Adrenal gland (tissue), 12 donors: ENCODE measurements around the gene IL1RAP. TPM values are rescaled to one million over a fixed set of nuclear protein-coding genes. Genes with fewer than 3 reads are reported as not detected.

Experiments used
- DNase-seq, 7 donors: peaks; one replicate each; pipeline ENCODE4 v3.0.0-alpha.2; 2019 to 2020
- H3K27ac ChIP-seq, 5 donors: fragments of 200-600 bp; sonication (generic) in 4 of 5; 1 replicate in 3 of 5; 2 replicates in 2 of 5; pipeline versions ENCODE4 v1.5.1 to v1.8.0; 2016 to 2020; ENCODE audit warnings: mild to moderate bottlenecking in 1 of 5
- H3K27me3 ChIP-seq: fragments of 200-600 bp; 2 replicates; pipeline ENCODE4 v1.8.0; 2021
- H3K36me3 ChIP-seq, 2 donors: fragments of 200-600 bp; replicated peaks in 1 of 2; 1 replicate in 1 of 2; 2 replicates in 1 of 2; pipeline versions ENCODE4 v1.5.1 to v1.8.0; 2018 to 2022
- H3K4me1 ChIP-seq, 2 donors: fragments of 200-600 bp; replicated peaks in 1 of 2; 1 replicate in 1 of 2; 2 replicates in 1 of 2; pipeline versions ENCODE4 v1.5.1 to v1.8.0; 2018 to 2021
- H3K4me3 ChIP-seq, 4 donors: fragments of 200-600 bp; sonication (generic) in 3 of 4; one replicate each; pipeline ENCODE4 v1.5.1; 2016 to 2018
- H3K9me3 ChIP-seq, 3 donors: fragments of 200-600 bp; sonication (generic) in 1 of 3; replicated peaks in 1 of 3; 1 replicate in 2 of 3; 2 replicates in 1 of 3; pipeline versions ENCODE4 v1.5.1 to v1.8.0; 2016 to 2021
- POLR2A ChIP-seq, 2 donors: fragments of 450-650 bp; IDR thresholded peaks; one replicate each; pipeline ENCODE4 v1.6.1; 2017; ENCODE audit warnings: antibody characterized with exemption in 2 of 2, mild to moderate bottlenecking in 2 of 2, moderate library complexity in 1 of 2
- WGBS, 4 donors: extraction: QIAGEN DNeasy Blood & Tissue Kit in 2 of 4; methylation state at CpG; one replicate each; pipeline versions ENCODE4 v1.1.5 to v1.1.7; 2013 to 2017; 5-methylcytosine and 5-hydroxymethylcytosine counted together
- intact Hi-C, 2 donors: fragments of 100-400 bp; cut with DNase I; formaldehyde crosslinking; loops; one replicate each; pipeline versions ENCODE4 v1.14.1 to v1.15.0; 2022 to 2023
- polyA plus RNA-seq, 3 donors: library from polyadenylated mRNA; stranded (reverse); fragments of 200-250 nt in 2 of 3; fragments of 350-450 nt in 1 of 3; fragmentation: Illumina TruSeq in 1 of 3; extraction: RNeasy Lipid Tissue Mini Kit (QIAGEN cat#74804) in 1 of 3; gene quantifications; one replicate each; pipeline ENCODE4 v1.2.3, GENCODE V29; 2013 to 2014
- total RNA-seq, 9 donors: library from RNA; depleted of rRNA in 4 of 9; stranded (reverse); fragments of >200 nt in 4 of 9; fragments of 120-200 nt in 1 of 9; fragmentation: NEBNext Ultra II Directional in 1 of 9; extraction: Animal tissue kit (Norgen Biotek cat#: 25700) in 1 of 9; gene quantifications; one replicate each; pipeline versions ENCODE4 v1.1.0 to v1.2.4, GENCODE V29; 2013 to 2023
- TF ChIP-seq, protein P1 (sequence below), 6 experiments: fragments of 450-650 bp in 4 of 6; fragments of 200-600 bp in 2 of 6; sonication (generic) in 1 of 6; IDR thresholded peaks; 1 replicate in 5 of 6; 2 replicates in 1 of 6; pipeline versions ENCODE4 v1.5.1 to v1.8.0; 2016 to 2021; ENCODE audit warnings: antibody characterized with exemption in 6 of 6, mild to moderate bottlenecking in 2 of 6, moderate library complexity in 1 of 6
- donor health status: healthy with polysubstance abuse.
- donor health status: Bipolar disorder and iron deficiency.
- donor health status: DM: yes; HTN: yes; CAD: no.
- donor health status: DM: no; HTN: no; CAD: no.
- donor health status: DM: no; HTN: no; CAD: no.
- donor health status: DM: yes; HTN: yes; CAD: no.

The IL1RAP gene
- total and polyA plus RNA-seq, 12 donors = 0.97 to 17.1 (median 6.7) TPM

DNA sequence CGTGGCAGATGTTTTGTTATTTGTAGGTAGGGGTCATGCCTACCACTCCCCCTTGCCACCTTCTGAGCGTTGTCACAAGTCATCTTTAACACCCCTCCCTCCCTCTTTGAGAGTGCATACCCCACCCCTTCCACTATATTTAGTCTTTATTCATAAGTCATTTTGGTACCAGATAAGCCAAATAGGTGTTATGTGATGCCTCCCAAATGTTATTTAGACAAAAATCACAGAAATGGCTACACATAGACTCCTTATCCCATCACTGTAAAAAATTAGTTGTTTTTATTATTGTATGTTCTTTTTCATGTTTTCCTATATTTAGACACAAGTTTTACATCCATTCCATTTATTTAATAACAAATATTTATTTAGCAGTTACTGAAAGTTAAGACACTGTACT lies 93.1 kb downstream of the IL1RAP start:
- intact Hi-C loops = no loop called here
- TF ChIP-seq, protein P1, sequence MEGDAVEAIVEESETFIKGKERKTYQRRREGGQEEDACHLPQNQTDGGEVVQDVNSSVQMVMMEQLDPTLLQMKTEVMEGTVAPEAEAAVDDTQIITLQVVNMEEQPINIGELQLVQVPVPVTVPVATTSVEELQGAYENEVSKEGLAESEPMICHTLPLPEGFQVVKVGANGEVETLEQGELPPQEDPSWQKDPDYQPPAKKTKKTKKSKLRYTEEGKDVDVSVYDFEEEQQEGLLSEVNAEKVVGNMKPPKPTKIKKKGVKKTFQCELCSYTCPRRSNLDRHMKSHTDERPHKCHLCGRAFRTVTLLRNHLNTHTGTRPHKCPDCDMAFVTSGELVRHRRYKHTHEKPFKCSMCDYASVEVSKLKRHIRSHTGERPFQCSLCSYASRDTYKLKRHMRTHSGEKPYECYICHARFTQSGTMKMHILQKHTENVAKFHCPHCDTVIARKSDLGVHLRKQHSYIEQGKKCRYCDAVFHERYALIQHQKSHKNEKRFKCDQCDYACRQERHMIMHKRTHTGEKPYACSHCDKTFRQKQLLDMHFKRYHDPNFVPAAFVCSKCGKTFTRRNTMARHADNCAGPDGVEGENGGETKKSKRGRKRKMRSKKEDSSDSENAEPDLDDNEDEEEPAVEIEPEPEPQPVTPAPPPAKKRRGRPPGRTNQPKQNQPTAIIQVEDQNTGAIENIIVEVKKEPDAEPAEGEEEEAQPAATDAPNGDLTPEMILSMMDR (IDR thresholded peaks at IDR 0.05) = no peak
- TF ChIP-seq POLR2A (IDR thresholded peaks at IDR 0.05) = no peak
- H3K27ac ChIP-seq = no peak overlapping the region
- no peaks in the 10 kb centered on the region for H3K4me1 ChIP-seq
- H3K9me3 ChIP-seq = no peaks in the 10 kb centered on the region
- WGBS, 4 donors = 82 to 93% (median 85%) methylated on average over 2 of the region's 2 CpGs
- H3K27me3 ChIP-seq = no peaks in the 10 kb centered on the region
- no peak for DNase-seq
- H3K36me3 ChIP-seq = no peaks in the 10 kb centered on the region
- no peak overlapping the region for H3K4me3 ChIP-seq

DNA sequence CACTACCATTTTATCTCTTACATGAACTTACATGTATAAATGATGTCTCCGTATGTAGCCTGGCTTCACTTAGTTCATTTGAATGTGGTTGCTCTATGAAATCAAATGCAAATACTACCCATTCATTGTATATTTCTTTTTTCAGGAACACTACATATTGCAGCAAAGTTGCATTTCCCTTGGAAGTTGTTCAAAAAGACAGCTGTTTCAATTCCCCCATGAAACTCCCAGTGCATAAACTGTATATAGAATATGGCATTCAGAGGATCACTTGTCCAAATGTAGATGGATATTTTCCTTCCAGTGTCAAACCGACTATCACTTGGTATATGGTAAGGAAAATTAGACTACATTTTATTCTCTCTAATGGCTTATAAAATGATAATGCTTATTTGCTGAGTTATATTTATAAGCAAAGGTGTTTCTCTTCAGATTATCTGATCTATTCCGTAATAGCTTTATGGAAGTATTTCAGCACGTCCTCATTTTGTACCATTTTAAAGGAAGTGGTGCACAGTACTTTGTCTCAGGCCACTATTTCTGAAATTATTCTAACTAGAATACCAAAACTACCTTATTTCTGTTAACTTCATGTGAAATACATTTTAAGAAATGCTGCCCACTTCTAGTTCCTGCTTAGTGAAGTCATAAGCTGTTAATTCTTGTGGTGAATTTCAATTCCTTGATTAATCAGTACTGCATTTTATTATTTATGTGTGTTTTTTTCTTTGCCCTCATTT lies 95.1 kb downstream of the IL1RAP start:
- 82 to 88% (median 85%) methylated on average over 4 of the region's 4 CpGs for WGBS, 4 donors
- Histone ChIP-seq H3K4me1 (no peaks in the 10 kb centered on the region), H3K27me3 (no peaks in the 10 kb centered on the region), H3K4me3 (no peak overlapping the region), H3K27ac (no peak overlapping the region), H3K9me3 (no peaks in the 10 kb centered on the region), H3K36me3 (no peaks in the 10 kb centered on the region)
- intact Hi-C loops = no loop called here
- no peak for DNase-seq
- TF ChIP-seq, protein P1 (IDR thresholded peaks at IDR 0.05) = no peak
- no peak for TF ChIP-seq POLR2A (IDR thresholded peaks at IDR 0.05)

DNA sequence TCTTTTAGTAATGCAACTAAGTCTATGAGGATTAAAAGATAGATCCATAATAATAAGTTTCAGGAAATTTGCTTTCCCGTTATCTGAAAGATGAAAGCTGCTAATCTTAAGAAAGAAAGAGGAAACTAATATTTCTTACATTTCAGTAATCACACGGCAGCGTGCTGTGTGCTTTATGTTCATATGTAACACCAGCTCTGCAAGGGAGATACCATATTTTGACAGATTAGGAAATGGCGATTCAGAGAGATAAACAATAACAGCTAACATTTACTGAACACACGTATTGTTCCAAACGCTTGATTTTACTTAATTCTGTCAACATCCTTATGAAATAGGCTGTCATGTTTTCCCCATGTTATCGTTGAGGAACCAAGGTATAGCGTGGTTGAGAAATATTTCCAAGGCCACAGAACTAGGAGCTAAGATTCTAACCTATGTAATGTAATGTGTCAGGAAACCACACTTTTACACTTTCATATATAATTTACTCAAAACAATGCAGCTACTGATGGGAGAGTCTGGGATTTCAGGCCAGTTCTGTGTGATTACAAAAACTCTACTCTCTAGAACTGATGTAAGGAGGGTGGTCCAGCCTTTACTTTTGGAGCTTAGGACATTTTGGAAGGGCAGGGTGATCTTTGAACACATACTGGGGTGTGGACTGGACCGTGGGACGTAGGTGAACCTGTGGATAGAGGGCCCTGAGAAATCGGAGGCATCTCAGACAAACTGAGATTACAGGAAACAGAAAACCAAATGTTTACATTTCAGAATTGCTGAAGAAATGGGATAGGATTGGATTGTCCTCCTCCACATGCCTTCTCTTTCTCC lies 100.6 kb downstream of the IL1RAP start:
- WGBS, 4 donors = 66 to 78% (median 70%) methylated on average over 11 of the region's 11 CpGs
- H3K9me3 ChIP-seq = no peaks in the 10 kb centered on the region
- peaks cover 8 to 9% of the 10 kb centered on the region in 2 donors for H3K4me1 ChIP-seq
- intact Hi-C loops = no loop called here
- H3K27me3 ChIP-seq = no peaks in the 10 kb centered on the region
- H3K4me3 ChIP-seq = no peak overlapping the region
- no peaks in the 10 kb centered on the region for H3K36me3 ChIP-seq
- no peak for TF ChIP-seq POLR2A (IDR thresholded peaks at IDR 0.05)
- TF ChIP-seq, protein P1 (IDR thresholded peaks at IDR 0.05) = no peak
- DNase-seq = no peak
- no peak overlapping the region for H3K27ac ChIP-seq

DNA sequence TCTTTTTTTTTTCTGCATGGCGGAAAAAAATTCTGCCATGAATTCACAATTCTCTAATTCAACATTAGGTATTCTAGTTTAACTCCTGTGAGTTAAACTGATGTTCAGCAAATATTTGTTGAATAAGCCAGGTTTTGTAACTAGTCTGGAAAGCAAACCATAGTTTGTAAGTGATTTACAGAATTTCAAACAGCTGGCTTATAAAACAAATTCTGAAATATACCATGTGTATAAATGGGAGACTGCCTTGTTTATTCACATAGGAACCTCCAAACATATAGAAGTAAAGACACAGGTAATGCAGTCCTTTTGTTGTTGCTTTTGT lies 101.1 kb downstream of the IL1RAP start:
- H3K9me3 ChIP-seq = no peaks in the 10 kb centered on the region
- no peaks in the 10 kb centered on the region for H3K36me3 ChIP-seq
- TF ChIP-seq, protein P1 (IDR thresholded peaks at IDR 0.05) = no peak
- no peak for TF ChIP-seq POLR2A (IDR thresholded peaks at IDR 0.05)
- no peak overlapping the region for H3K27ac ChIP-seq
- DNase-seq = no peak
- intact Hi-C loops = no loop called here
- no peak overlapping the region for H3K4me3 ChIP-seq
- H3K27me3 ChIP-seq = no peaks in the 10 kb centered on the region
- WGBS, 4 donors = 94 to 100% (median 98%) methylated on average over 1 of the region's 1 CpG
- H3K4me1 ChIP-seq = peaks cover 8 to 9% of the 10 kb centered on the region in 2 donors
